ENCODE results near the gene PPTC7.

Gene PPTC7

DNA sequence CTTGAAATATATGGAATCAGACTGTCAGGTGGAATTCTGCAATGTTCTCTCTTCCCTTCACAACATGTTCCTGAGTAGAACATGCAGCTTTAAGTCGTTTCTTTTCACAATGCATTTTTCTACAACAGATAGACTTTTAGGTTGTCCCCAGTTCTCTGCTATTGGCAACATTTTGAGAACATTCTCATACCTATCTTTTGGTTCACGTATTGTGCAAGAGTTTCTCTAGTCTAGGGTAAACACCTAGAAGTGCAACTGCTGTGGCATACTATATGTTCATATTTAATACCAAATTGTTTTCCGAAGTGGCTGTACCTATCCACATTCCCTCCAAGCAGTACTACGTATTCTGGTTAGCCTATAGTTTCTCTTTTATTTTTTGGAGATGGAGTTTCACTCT, 32.1 kb downstream of the PPTC7 start:
- no peak overlapping the region for H3K27ac ChIP-seq (ENCODE audit: low read depth, low read length)
- H4K20me1 ChIP-seq (ENCODE audit: control insufficient read depth, insufficient read depth, low read depth, low read length), result peaks cover 6% of the 10 kb centered on the region; the same call in 1 of the 2 replicates
- peaks cover under 1% of the 10 kb centered on the region; the same call in 1 of the 2 replicates for H3F3A ChIP-seq (ENCODE audit: control insufficient read depth, insufficient read depth)
- no peaks in the 10 kb centered on the region for H3K9me2 ChIP-seq (replicated peaks; ENCODE audit: control insufficient read depth, low read length)
- H3K4me1 ChIP-seq (ENCODE audit: control insufficient read depth, low read length), result peaks cover 6% of the 10 kb centered on the region
- H3K9me3 ChIP-seq (ENCODE audit: control insufficient read depth, insufficient read depth, low read length), result no peaks in the 10 kb centered on the region
- TF ChIP-seq CTCF (IDR thresholded peaks at IDR 0.05; ENCODE audit: low read depth, low read length, poor library complexity, severe bottlenecking) (no peak), EZH2phosphoT487 (IDR thresholded peaks at IDR 0.05; ENCODE audit: borderline replicate concordance, low read length) (no peak)
- peaks cover 52% of the 10 kb centered on the region for H3K36me3 ChIP-seq (ENCODE audit: control insufficient read depth, low read length)
- H3K27me3 ChIP-seq (ENCODE audit: control insufficient read depth, low read length), result no peaks in the 10 kb centered on the region
- H3K4me2 ChIP-seq (ENCODE audit: low read length), result no peak overlapping the region
- H3K4me3 ChIP-seq (ENCODE audit: low read length), result no peak overlapping the region
- H3K79me2 ChIP-seq (ENCODE audit: control insufficient read depth, low read length), result peaks cover 96% of the 10 kb centered on the region

- H3K4me2 ChIP-seq (ENCODE audit: low read length), result no peak overlapping the region
- H3K9me3 ChIP-seq (ENCODE audit: control insufficient read depth, insufficient read depth, low read length), result no peaks in the 10 kb centered on the region
- peaks cover 10% of the 10 kb centered on the region; the same call in 1 of the 2 replicates for H4K20me1 ChIP-seq (ENCODE audit: control insufficient read depth, insufficient read depth, low read depth, low read length)
- no peaks in the 10 kb centered on the region for H3F3A ChIP-seq (ENCODE audit: control insufficient read depth, insufficient read depth)
- no peaks in the 10 kb centered on the region for H3K27me3 ChIP-seq (ENCODE audit: control insufficient read depth, low read length)
- TF ChIP-seq CTCF (IDR thresholded peaks at IDR 0.05; ENCODE audit: low read depth, low read length, poor library complexity, severe bottlenecking), result no peak
- no peak for TF ChIP-seq EZH2phosphoT487 (IDR thresholded peaks at IDR 0.05; ENCODE audit: borderline replicate concordance, low read length)
- peaks cover 64% of the 10 kb centered on the region for H3K36me3 ChIP-seq (ENCODE audit: control insufficient read depth, low read length)
- H3K79me2 ChIP-seq (ENCODE audit: control insufficient read depth, low read length), result peaks cover 94% of the 10 kb centered on the region
- no peak overlapping the region for H3K4me3 ChIP-seq (ENCODE audit: low read length)
- no peaks in the 10 kb centered on the region for H3K4me1 ChIP-seq (ENCODE audit: control insufficient read depth, low read length)
- H3K27ac ChIP-seq (ENCODE audit: low read depth, low read length), result no peak overlapping the region
- no peaks in the 10 kb centered on the region for H3K9me2 ChIP-seq (replicated peaks; ENCODE audit: control insufficient read depth, low read length)
These were observed 33.4 kb downstream of the PPTC7 start for GRCh38 chr12:110549716-110550115.

DNA sequence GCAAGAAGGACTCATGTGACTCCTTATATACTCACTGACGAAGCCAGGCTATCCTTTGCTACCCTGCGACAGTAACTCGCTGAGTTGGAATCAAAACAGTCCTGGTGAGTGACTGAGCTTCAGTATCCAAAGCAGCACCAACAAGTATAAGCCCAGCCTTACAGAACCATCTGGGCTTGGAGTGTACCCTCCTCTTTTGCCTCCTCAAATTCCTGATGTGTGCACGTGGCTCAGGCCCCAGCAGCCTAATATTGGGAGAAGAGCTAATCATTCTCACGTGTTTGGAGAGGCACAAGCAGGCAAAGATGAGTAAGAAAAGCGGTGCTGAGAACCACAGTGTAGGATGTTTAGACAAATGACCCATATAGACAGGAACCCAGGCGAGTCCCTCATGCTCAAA, 34.4 kb downstream of the PPTC7 start:
- peaks cover 10% of the 10 kb centered on the region; the same call in 1 of the 2 replicates for H4K20me1 ChIP-seq (ENCODE audit: control insufficient read depth, insufficient read depth, low read depth, low read length)
- no peak overlapping the region for H3K4me3 ChIP-seq (ENCODE audit: low read length)
- TF ChIP-seq CTCF (IDR thresholded peaks at IDR 0.05; ENCODE audit: low read depth, low read length, poor library complexity, severe bottlenecking) (no peak), EZH2phosphoT487 (IDR thresholded peaks at IDR 0.05; ENCODE audit: borderline replicate concordance, low read length) (no peak)
- peaks cover 92% of the 10 kb centered on the region for H3K79me2 ChIP-seq (ENCODE audit: control insufficient read depth, low read length)
- H3K4me1 ChIP-seq (ENCODE audit: control insufficient read depth, low read length), result no peaks in the 10 kb centered on the region
- peaks cover 74% of the 10 kb centered on the region for H3K36me3 ChIP-seq (ENCODE audit: control insufficient read depth, low read length)
- H3F3A ChIP-seq (ENCODE audit: control insufficient read depth, insufficient read depth), result no peaks in the 10 kb centered on the region
- H3K4me2 ChIP-seq (ENCODE audit: low read length), result no peak overlapping the region
- H3K9me3 ChIP-seq (ENCODE audit: control insufficient read depth, insufficient read depth, low read length), result no peaks in the 10 kb centered on the region
- H3K9me2 ChIP-seq (replicated peaks; ENCODE audit: control insufficient read depth, low read length), result no peaks in the 10 kb centered on the region
- H3K27ac ChIP-seq (ENCODE audit: low read depth, low read length), result no peak overlapping the region
- H3K27me3 ChIP-seq (ENCODE audit: control insufficient read depth, low read length), result no peaks in the 10 kb centered on the region

Measured in DOHH2 (cell line).